H1 (cell line): ENCODE results near the gene FBXO44.

Experiments
- CTCF ChIP-seq, 3 experiments: IDR thresholded peaks; 1 replicate in 2 of 3; 2 replicates in 1 of 3; pipeline versions ENCODE4 v1.5.1 to v1.6.1; 2011; ENCODE audit warnings: low read length in 3 of 3, mild to moderate bottlenecking in 3 of 3, inconsistent platforms in 2 of 3, low read depth in 1 of 3, moderate library complexity in 1 of 3; ENCODE audit not compliant: insufficient read depth in 1 of 3; ENCODE audit errors: control extremely low read depth in 1 of 3
- POLR2A ChIP-seq, 2 experiments: IDR thresholded peaks; 1 replicate in 1 of 2; 2 replicates in 1 of 2; pipeline ENCODE4 v1.6.1; 2011; ENCODE audit warnings: low read depth in 2 of 2, low read length in 2 of 2, mild to moderate bottlenecking in 2 of 2; ENCODE audit errors: control extremely low read depth in 1 of 2

- no peak for TF ChIP-seq POLR2A (IDR thresholded peaks at IDR 0.05; ENCODE audit: control extremely low read depth in 1 of 2, low read depth in 2 of 2, low read length in 2 of 2)
- TF ChIP-seq CTCF (IDR thresholded peaks at IDR 0.05; ENCODE audit: control extremely low read depth in 1 of 3, insufficient read depth in 1 of 3, low read depth in 1 of 3, low read length in 3 of 3): no peak
Measured at GRCh38 chr1:11640101-11640500, 14.6 kb upstream of the FBXO44 start.
